GM23248 (cell line): Measurements from ENCODE around the gene TBCEL.

Source experiments
- EZH2 ChIP-seq: fragments of 200-600 bp; sonication (generic); IDR thresholded peaks from 2 replicates; pipeline ENCODE4 v1.6.1; 2018; ENCODE audit warnings: antibody characterized with exemption, mild to moderate bottlenecking; ENCODE audit not compliant: insufficient read depth, poor library complexity, severe bottlenecking
- EZH2phosphoT487 ChIP-seq: fragments of 200-600 bp; sonication (generic); IDR thresholded peaks from 2 replicates; pipeline ENCODE4 v1.6.1; 2018; ENCODE audit warnings: antibody characterized with exemption, moderate library complexity, mild to moderate bottlenecking, low read depth; ENCODE audit not compliant: insufficient read depth

- TF ChIP-seq EZH2 = no peak
- no peak for TF ChIP-seq EZH2phosphoT487
Observed at GRCh38 chr11:121004206-121004840, 19.6 kb upstream of the TBCEL start.
